ENCODE results near the gene DTNBP1.

DTNBP1 gene

GRCh38 chr6:15515660-15516375, 147.0 kb downstream of the DTNBP1 start:
- Histone ChIP-seq H3K27ac (ENCODE audit: extremely low read depth, low read depth, low read length) (no peak overlapping the region), H3K9me3 (ENCODE audit: control insufficient read depth, insufficient read depth, low read depth, low read length) (no peaks in the 10 kb centered on the region), H3K4me1 (ENCODE audit: control insufficient read depth, insufficient read depth, low read length) (no peaks in the 10 kb centered on the region), H3K36me3 (ENCODE audit: control insufficient read depth in 2 of 2, insufficient read depth in 1 of 2, low read length in 2 of 2) (peaks cover 11 to 91% of the 10 kb centered on the region in 2 experiments), H3K4me3 (ENCODE audit: low read depth, low read length) (no peak overlapping the region)
- POLR2A ChIA-PET: no interaction called here
- no peak for TF ChIP-seq KLF16 (tag by site-specific recombination; IDR thresholded peaks at IDR 0.05)
- TF ChIP-seq ZNF24 (tag by site-specific recombination; IDR thresholded peaks at IDR 0.05): no peak
- TF ChIP-seq PATZ1 (tag by site-specific recombination; IDR thresholded peaks at IDR 0.05): no peak
- no peak for TF ChIP-seq ZNF600 (tag by site-specific recombination; IDR thresholded peaks at IDR 0.05)
- TF ChIP-seq ZNF214 (tag by site-specific recombination; IDR thresholded peaks at IDR 0.05; ENCODE audit: borderline replicate concordance): no peak
- no peak for TF ChIP-seq PRDM4 (tag by site-specific recombination; IDR thresholded peaks at IDR 0.05)
- no peak for TF ChIP-seq ZNF426 (tag by site-specific recombination; IDR thresholded peaks at IDR 0.05)
- TF ChIP-seq ZBTB20 (tag by site-specific recombination; IDR thresholded peaks at IDR 0.05): no peak
- TF ChIP-seq, protein P1, sequence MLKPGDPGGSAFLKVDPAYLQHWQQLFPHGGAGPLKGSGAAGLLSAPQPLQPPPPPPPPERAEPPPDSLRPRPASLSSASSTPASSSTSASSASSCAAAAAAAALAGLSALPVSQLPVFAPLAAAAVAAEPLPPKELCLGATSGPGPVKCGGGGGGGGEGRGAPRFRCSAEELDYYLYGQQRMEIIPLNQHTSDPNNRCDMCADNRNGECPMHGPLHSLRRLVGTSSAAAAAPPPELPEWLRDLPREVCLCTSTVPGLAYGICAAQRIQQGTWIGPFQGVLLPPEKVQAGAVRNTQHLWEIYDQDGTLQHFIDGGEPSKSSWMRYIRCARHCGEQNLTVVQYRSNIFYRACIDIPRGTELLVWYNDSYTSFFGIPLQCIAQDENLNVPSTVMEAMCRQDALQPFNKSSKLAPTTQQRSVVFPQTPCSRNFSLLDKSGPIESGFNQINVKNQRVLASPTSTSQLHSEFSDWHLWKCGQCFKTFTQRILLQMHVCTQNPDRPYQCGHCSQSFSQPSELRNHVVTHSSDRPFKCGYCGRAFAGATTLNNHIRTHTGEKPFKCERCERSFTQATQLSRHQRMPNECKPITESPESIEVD (tag by site-specific recombination; IDR thresholded peaks at IDR 0.05): no peak
- no peak for TF ChIP-seq ZNF112 (tag by site-specific recombination; IDR thresholded peaks at IDR 0.05)
- no peak for TF ChIP-seq ZBTB17 (tag by site-specific recombination; IDR thresholded peaks at IDR 0.05)
- no peak for TF ChIP-seq ZNF335 (tag by site-specific recombination; conservative IDR thresholded peaks at IDR 0.05)
- no peak for TF ChIP-seq KLF10 (tag by site-specific recombination; IDR thresholded peaks at IDR 0.05)
- no peak for TF ChIP-seq ZNF37A (tag by site-specific recombination; IDR thresholded peaks at IDR 0.05)
- TF ChIP-seq ZNF280D (tag by site-specific recombination; IDR thresholded peaks at IDR 0.05): no peak
- TF ChIP-seq SALL2 (tag by site-specific recombination; IDR thresholded peaks at IDR 0.05; ENCODE audit: borderline replicate concordance): no peak
- TF ChIP-seq, protein P2, sequence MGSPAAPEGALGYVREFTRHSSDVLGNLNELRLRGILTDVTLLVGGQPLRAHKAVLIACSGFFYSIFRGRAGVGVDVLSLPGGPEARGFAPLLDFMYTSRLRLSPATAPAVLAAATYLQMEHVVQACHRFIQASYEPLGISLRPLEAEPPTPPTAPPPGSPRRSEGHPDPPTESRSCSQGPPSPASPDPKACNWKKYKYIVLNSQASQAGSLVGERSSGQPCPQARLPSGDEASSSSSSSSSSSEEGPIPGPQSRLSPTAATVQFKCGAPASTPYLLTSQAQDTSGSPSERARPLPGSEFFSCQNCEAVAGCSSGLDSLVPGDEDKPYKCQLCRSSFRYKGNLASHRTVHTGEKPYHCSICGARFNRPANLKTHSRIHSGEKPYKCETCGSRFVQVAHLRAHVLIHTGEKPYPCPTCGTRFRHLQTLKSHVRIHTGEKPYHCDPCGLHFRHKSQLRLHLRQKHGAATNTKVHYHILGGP (tag by site-specific recombination; IDR thresholded peaks at IDR 0.05): no peak
- no peak for TF ChIP-seq ZFP37 (tag by site-specific recombination; IDR thresholded peaks at IDR 0.05)
- CTCF ChIA-PET: interaction anchor here (1.2 kb wide), 1 partner anchor 107 kb away, joined by 3 read pairs; no protein-coding TSS in a partner anchor

All from HEK293 (cell line).